ENCODE measurements around the gene TSEN54.

Gene TSEN54

GRCh38 chr17:75564195-75564594, 47.9 kb downstream of the TSEN54 start:
- Histone ChIP-seq H3K4me1 (ENCODE audit: control insufficient read depth in 1 of 2, insufficient read depth in 2 of 2, low read length in 2 of 2) (no peaks in the 10 kb centered on the region), H3K27ac (ENCODE audit: low read length) (no peak overlapping the region), H3K4me3 (ENCODE audit: low read depth in 1 of 2, low read length in 2 of 2) (no peak overlapping the region), H3K9me3 (ENCODE audit: control insufficient read depth in 1 of 2, low read length in 2 of 2) (no peaks in the 10 kb centered on the region), H3K27me3 (ENCODE audit: low read depth, low read length) (no peaks in the 10 kb centered on the region), H3K36me3 (ENCODE audit: control insufficient read depth in 1 of 2, insufficient read depth in 2 of 2, low read length in 2 of 2) (no peaks in the 10 kb centered on the region)

DNA sequence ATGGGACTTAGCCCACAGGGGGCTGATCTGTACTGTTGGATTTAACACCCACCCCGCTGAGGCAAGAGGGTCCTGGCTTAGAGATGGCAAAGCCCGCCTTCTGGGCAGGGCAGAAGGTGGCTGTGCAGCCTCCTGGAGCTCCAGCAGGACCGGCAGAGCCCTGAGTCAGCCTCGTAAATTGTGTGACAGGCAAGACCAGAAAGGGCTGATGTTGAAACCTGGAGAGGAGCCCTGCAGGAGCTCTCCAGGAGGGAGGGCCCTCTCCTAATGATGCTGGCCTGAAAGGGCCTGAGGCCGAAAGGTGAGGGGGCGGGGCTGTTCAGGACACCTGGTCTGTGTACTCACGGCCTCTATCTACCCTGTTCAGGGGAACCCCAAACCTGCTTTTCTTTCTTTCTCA, 48.7 kb downstream of the TSEN54 start:
- H3K36me3 ChIP-seq (ENCODE audit: control insufficient read depth in 1 of 2, insufficient read depth in 2 of 2, low read length in 2 of 2), result no peaks in the 10 kb centered on the region
- no peak overlapping the region for H3K4me3 ChIP-seq (ENCODE audit: low read depth in 1 of 2, low read length in 2 of 2)

DNA sequence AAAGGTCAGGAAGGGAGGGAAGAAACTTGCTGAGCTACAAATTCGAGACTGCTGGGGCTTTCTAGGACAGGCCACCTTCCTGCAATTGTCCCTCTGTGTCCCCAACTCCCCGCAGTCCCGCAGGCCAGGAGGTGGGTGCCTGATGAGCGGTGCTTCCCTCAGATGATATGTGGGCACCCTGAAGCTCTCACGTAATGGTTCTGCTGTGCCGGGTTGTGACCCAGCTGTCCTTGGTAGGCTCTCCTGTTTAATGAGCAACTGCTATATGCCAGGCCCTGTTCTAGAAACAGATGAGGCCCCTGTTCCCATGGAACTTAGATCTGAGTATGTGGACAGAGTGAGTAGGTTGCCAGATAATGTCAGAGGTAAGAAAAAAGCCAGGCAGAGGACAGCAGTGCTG, 49.3 kb downstream of the TSEN54 start:
- Histone ChIP-seq H3K36me3 (ENCODE audit: control insufficient read depth in 1 of 2, insufficient read depth in 2 of 2, low read length in 2 of 2) (no peaks in the 10 kb centered on the region), H3K4me3 (ENCODE audit: low read depth in 1 of 2, low read length in 2 of 2) (no peak overlapping the region), H3K27me3 (ENCODE audit: low read depth, low read length) (no peaks in the 10 kb centered on the region), H3K27ac (ENCODE audit: low read length) (no peak overlapping the region), H3K9me3 (ENCODE audit: control insufficient read depth in 1 of 2, low read length in 2 of 2) (no peaks in the 10 kb centered on the region), H3K4me1 (ENCODE audit: control insufficient read depth in 1 of 2, insufficient read depth in 2 of 2, low read length in 2 of 2) (no peaks in the 10 kb centered on the region)

More for the DNA sequence above, 48.7 kb downstream of the TSEN54 start:
- Histone ChIP-seq H3K27me3 (ENCODE audit: low read depth, low read length) (no peaks in the 10 kb centered on the region), H3K27ac (ENCODE audit: low read length) (no peak overlapping the region), H3K9me3 (ENCODE audit: control insufficient read depth in 1 of 2, low read length in 2 of 2) (no peaks in the 10 kb centered on the region), H3K4me1 (ENCODE audit: control insufficient read depth in 1 of 2, insufficient read depth in 2 of 2, low read length in 2 of 2) (no peaks in the 10 kb centered on the region)

DNA sequence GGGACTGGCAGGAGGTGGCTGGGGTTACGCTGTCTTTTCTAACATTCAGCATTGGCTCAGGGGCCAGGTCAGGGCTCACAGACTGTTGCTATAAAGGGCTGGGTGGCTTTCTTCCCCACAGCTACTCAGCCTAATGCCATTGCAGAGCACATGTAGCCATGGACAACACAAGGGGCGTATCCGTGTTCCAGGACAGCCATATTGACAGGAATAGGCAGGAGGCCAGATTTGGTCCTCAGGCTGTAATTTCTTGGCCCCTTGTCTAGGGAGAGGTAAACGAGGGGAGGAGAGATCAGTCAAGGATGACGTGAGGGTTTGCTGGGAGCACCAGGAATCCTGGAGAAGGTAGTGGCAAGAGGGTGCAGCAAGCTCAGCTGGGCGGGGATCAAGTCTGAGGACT, 50.1 kb downstream of the TSEN54 start:
- no peak overlapping the region for H3K27ac ChIP-seq (ENCODE audit: low read length)
- no peak overlapping the region for H3K4me3 ChIP-seq (ENCODE audit: low read depth in 1 of 2, low read length in 2 of 2)
- no peaks in the 10 kb centered on the region for H3K36me3 ChIP-seq (ENCODE audit: control insufficient read depth in 1 of 2, insufficient read depth in 2 of 2, low read length in 2 of 2)

DNA sequence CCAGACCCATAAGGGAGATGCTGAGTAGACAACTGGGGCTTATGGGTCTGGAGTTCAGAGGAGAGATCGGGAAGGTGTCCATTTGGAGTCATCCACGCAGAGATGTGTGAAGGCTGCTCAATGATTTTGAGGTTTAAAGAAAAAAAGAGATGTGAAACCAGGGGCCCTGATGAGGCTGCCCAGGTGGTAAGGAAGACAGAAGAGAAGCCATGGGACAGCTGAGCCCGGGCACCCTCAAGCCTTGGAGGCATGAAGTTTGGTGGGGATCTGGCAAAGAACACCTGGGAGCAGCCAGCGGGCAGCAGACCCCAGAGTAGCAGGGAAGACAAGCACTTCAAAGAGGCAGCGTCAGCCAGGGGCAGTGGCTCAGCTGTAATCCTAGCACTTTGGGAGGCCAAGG, 50.5 kb downstream of the TSEN54 start:
- Histone ChIP-seq H3K4me3 (ENCODE audit: low read depth in 1 of 2, low read length in 2 of 2) (no peak overlapping the region), H3K36me3 (ENCODE audit: control insufficient read depth in 1 of 2, insufficient read depth in 2 of 2, low read length in 2 of 2) (no peaks in the 10 kb centered on the region), H3K27me3 (ENCODE audit: low read depth, low read length) (no peaks in the 10 kb centered on the region), H3K4me1 (ENCODE audit: control insufficient read depth in 1 of 2, insufficient read depth in 2 of 2, low read length in 2 of 2) (no peaks in the 10 kb centered on the region), H3K9me3 (ENCODE audit: control insufficient read depth in 1 of 2, low read length in 2 of 2) (no peaks in the 10 kb centered on the region), H3K27ac (ENCODE audit: low read length) (no peak overlapping the region)

More for the DNA sequence above, 50.1 kb downstream of the TSEN54 start:
- Histone ChIP-seq H3K4me1 (ENCODE audit: control insufficient read depth in 1 of 2, insufficient read depth in 2 of 2, low read length in 2 of 2) (no peaks in the 10 kb centered on the region), H3K27me3 (ENCODE audit: low read depth, low read length) (no peaks in the 10 kb centered on the region), H3K9me3 (ENCODE audit: control insufficient read depth in 1 of 2, low read length in 2 of 2) (no peaks in the 10 kb centered on the region)

DNA sequence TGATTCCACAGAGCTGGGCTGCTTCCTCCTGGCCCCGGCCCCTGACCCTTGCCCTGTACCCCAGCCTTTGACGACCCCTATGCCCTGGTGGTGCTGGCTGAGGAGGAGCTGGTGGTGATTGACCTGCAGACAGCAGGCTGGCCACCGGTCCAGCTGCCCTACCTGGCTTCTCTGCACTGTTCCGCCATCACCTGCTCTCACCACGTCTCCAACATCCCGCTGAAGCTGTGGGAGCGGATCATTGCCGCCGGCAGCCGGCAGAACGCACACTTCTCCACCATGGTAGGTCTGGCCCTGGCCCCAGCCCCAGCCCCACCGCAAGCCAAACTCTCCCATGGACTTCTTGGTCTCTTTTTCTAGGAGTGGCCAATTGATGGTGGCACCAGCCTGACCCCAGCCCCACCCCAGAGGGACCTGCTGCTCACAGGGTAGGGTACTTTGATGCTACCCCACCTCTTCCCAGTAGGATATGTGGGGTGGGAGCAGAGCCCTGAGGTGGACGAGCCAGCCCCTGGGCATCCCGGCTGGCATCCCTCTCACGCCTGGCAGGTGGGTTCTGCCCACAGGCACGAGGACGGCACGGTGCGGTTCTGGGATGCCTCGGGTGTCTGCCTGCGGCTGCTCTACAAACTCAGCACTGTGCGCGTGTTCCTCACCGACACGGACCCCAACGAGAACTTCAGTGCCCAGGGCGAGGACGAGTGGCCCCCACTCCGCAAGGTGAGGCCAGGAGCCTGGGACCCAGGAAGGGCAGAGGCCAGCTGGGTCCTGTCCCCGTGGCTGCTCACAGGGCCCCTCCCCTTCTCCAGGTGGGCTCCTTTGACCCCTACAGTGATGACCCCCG, 52.3 kb downstream of the TSEN54 start:
- no peaks in the 10 kb centered on the region for H3K27me3 ChIP-seq (ENCODE audit: low read depth, low read length)
- H3K27ac ChIP-seq (ENCODE audit: low read length), result no peak overlapping the region
- H3K36me3 ChIP-seq (ENCODE audit: control insufficient read depth in 1 of 2, insufficient read depth in 2 of 2, low read length in 2 of 2), result no peaks in the 10 kb centered on the region
- no peaks in the 10 kb centered on the region for H3K4me1 ChIP-seq (ENCODE audit: control insufficient read depth in 1 of 2, insufficient read depth in 2 of 2, low read length in 2 of 2)
- H3K4me3 ChIP-seq (ENCODE audit: low read depth in 1 of 2, low read length in 2 of 2), result no peak overlapping the region
- no peaks in the 10 kb centered on the region for H3K9me3 ChIP-seq (ENCODE audit: control insufficient read depth in 1 of 2, low read length in 2 of 2)

- Histone ChIP-seq H3K9me3 (ENCODE audit: control insufficient read depth in 1 of 2, low read length in 2 of 2) (no peaks in the 10 kb centered on the region), H3K27me3 (ENCODE audit: low read depth, low read length) (no peaks in the 10 kb centered on the region), H3K4me3 (ENCODE audit: low read depth in 1 of 2, low read length in 2 of 2) (no peak overlapping the region), H3K27ac (ENCODE audit: low read length) (no peak overlapping the region), H3K4me1 (ENCODE audit: control insufficient read depth in 1 of 2, insufficient read depth in 2 of 2, low read length in 2 of 2) (no peaks in the 10 kb centered on the region), H3K36me3 (ENCODE audit: control insufficient read depth in 1 of 2, insufficient read depth in 2 of 2, low read length in 2 of 2) (no peaks in the 10 kb centered on the region)
Measured at GRCh38 chr17:75570034-75570676, 53.8 kb downstream of the TSEN54 start.

DNA sequence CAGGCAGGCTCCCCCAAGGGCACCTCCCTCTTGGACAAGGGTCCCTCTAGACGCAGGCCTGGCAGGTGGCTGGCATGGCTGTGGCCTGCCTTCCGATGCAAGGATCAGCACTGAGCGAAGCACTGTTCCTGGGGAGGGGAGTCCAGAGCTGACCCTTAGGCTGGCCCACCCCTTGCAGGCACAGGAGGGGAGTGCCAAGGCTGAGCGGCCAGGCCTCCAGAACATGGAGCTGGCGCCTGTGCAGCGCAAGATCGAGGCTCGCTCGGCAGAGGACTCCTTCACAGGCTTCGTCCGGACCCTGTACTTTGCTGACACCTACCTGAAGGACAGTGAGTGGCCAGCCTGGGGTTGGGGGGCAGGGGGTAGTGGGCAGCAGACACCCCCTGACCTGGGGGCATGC, 54.4 kb downstream of the TSEN54 start:
- Histone ChIP-seq H3K36me3 (ENCODE audit: control insufficient read depth in 1 of 2, insufficient read depth in 2 of 2, low read length in 2 of 2) (no peaks in the 10 kb centered on the region), H3K9me3 (ENCODE audit: control insufficient read depth in 1 of 2, low read length in 2 of 2) (no peaks in the 10 kb centered on the region), H3K27ac (ENCODE audit: low read length) (no peak overlapping the region), H3K4me3 (ENCODE audit: low read depth in 1 of 2, low read length in 2 of 2) (no peak overlapping the region), H3K27me3 (ENCODE audit: low read depth, low read length) (no peaks in the 10 kb centered on the region), H3K4me1 (ENCODE audit: control insufficient read depth in 1 of 2, insufficient read depth in 2 of 2, low read length in 2 of 2) (no peaks in the 10 kb centered on the region)

DNA sequence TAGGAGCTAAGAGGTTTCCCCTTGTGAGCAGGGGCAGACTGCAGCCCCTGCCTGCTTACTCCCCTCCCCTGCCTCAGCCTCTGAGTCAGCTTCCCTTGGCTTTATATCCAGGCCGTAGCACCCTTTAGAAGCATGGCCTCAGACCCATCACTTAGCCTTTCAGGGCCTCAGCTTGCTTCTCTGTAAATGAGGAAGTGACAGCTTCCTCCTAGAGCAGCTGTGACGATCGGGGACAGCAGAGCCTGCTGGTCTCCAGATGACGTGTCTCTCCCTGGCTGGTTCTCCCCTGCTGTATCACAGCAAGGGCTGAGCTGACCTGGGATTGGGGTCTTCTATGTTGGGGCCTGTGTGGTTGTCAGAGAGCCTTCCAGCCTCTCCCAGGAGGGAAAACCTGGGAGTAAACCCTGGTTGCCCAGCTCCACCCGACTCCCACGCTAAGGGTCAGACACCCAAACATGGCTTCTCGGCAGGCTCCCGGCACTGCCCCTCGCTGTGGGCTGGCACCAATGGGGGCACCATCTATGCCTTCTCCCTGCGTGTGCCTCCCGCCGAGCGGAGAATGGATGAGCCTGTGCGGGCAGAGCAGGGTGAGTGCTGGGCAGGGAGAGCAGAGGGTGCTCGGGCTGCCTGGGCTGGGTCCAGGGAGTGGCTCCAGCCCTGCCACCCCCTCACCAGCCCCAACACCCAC, 55.0 kb downstream of the TSEN54 start:
- no peak overlapping the region for H3K27ac ChIP-seq (ENCODE audit: low read length)

DNA sequence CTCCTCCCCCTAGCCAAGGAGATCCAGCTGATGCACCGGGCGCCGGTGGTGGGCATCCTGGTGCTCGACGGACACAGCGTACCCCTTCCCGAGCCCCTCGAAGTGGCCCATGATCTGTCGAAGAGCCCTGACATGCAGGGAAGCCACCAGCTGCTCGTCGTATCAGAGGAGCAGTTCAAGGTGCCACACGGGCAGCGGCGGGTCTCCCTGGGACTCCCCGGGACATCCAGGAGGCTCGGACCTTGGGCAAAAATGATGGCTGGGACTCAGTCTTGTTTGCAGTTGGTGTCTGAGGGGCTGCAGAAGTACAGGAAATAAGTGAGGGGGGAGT, 55.5 kb downstream of the TSEN54 start:
- Histone ChIP-seq H3K27me3 (ENCODE audit: low read depth, low read length) (no peaks in the 10 kb centered on the region), H3K27ac (ENCODE audit: low read length) (no peak overlapping the region), H3K9me3 (ENCODE audit: control insufficient read depth in 1 of 2, low read length in 2 of 2) (no peaks in the 10 kb centered on the region), H3K36me3 (ENCODE audit: control insufficient read depth in 1 of 2, insufficient read depth in 2 of 2, low read length in 2 of 2) (no peaks in the 10 kb centered on the region), H3K4me1 (ENCODE audit: control insufficient read depth in 1 of 2, insufficient read depth in 2 of 2, low read length in 2 of 2) (no peaks in the 10 kb centered on the region), H3K4me3 (ENCODE audit: low read depth in 1 of 2, low read length in 2 of 2) (no peak overlapping the region)

More for the DNA sequence above, 55.0 kb downstream of the TSEN54 start:
- Histone ChIP-seq H3K27me3 (ENCODE audit: low read depth, low read length) (no peaks in the 10 kb centered on the region), H3K4me3 (ENCODE audit: low read depth in 1 of 2, low read length in 2 of 2) (no peak overlapping the region), H3K9me3 (ENCODE audit: control insufficient read depth in 1 of 2, low read length in 2 of 2) (no peaks in the 10 kb centered on the region), H3K36me3 (ENCODE audit: control insufficient read depth in 1 of 2, insufficient read depth in 2 of 2, low read length in 2 of 2) (no peaks in the 10 kb centered on the region), H3K4me1 (ENCODE audit: control insufficient read depth in 1 of 2, insufficient read depth in 2 of 2, low read length in 2 of 2) (no peaks in the 10 kb centered on the region)

- Histone ChIP-seq H3K9me3 (ENCODE audit: control insufficient read depth in 1 of 2, low read length in 2 of 2) (no peaks in the 10 kb centered on the region), H3K4me1 (ENCODE audit: control insufficient read depth in 1 of 2, insufficient read depth in 2 of 2, low read length in 2 of 2) (no peaks in the 10 kb centered on the region), H3K27ac (ENCODE audit: low read length) (no peak overlapping the region), H3K27me3 (ENCODE audit: low read depth, low read length) (no peaks in the 10 kb centered on the region), H3K36me3 (ENCODE audit: control insufficient read depth in 1 of 2, insufficient read depth in 2 of 2, low read length in 2 of 2) (no peaks in the 10 kb centered on the region), H3K4me3 (ENCODE audit: low read depth in 1 of 2, low read length in 2 of 2) (no peak overlapping the region)
Measured at GRCh38 chr17:75572713-75573539, 56.6 kb downstream of the TSEN54 start.
